ENCODE results near the gene PRRT2. TPM values are rescaled to one million over a fixed set of nuclear protein-coding genes. Genes with fewer than 3 reads are reported as not detected.
"Not testable (repeated sequence)": the region's sequence is repeated elsewhere in the genome, so short reads cannot be mapped to it uniquely, and the experiment has no call there.

Gene PRRT2
- total RNA-seq, 1 donor = 3.0 TPM

DNA sequence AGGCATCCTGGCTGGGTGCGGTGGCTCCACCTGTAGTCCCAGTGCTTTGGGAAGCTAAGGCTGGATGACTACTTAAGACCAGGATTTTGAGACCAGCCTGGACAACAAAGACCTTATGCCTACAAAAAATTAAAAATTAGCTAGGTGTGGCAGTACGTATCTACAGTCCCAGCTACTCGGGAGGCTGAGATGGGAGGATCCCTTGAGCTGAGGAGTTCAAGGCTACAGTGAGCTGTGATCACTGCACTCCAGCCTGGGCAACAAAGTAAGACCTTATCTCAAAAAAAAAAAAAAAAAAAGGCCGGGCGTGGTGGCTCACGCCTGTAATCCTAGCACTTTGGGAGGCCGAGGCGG, 14.3 kb downstream of the PRRT2 start:
- no peak for DNase-seq (ENCODE audit: low read depth)
- no peak overlapping the region for H3K4me3 ChIP-seq (ENCODE audit: low read depth, low read length)
- TF ChIP-seq CTCF (IDR thresholded peaks at IDR 0.05; ENCODE audit: insufficient read depth, low read depth, low read length) = no peak

DNA sequence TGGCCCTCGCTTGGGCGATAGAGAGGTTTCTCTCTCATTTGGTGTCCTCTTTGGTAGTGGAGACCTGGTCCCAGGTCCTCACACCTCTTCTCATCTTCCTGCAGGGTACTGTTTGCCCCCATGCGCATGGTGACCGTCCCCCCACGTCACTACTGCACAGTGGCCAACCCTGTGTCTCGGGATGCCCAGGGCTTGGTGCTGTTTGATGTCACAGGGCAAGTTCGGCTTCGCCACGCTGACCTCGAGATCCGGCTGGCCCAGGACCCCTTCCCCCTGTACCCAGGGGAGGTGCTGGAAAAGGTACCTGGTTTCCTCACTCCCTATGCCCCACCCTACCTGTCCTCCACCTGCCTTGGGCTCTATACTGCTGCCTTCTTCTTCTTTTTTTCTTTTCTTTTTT, 18.8 kb downstream of the PRRT2 start:
- no peak for TF ChIP-seq CTCF (IDR thresholded peaks at IDR 0.05; ENCODE audit: insufficient read depth, low read depth, low read length)
- H3K4me3 ChIP-seq (ENCODE audit: low read depth, low read length) = no peak overlapping the region
- no peak for DNase-seq (ENCODE audit: low read depth)

DNA sequence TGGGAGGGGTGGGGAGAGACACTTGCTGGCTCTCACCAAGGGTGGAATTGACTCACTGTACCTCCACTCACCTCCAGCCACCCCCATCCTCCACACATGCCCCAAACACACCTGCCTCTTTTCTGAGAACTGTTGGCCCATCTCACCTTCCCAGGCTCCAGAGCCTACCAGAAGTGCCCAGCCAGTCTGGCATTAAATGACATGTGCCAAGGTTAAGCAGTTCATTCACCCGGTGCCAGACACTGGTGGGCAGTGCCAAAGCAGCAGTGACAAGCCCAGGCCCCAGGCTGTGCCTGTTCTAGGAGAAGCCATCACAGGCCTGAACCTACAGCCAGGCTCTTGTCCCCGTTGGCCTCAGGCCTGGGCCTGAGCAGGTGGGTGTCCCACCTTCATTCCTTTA, 19.5 kb downstream of the PRRT2 start:
- no peak for TF ChIP-seq CTCF (IDR thresholded peaks at IDR 0.05; ENCODE audit: insufficient read depth, low read depth, low read length)
- H3K4me3 ChIP-seq (ENCODE audit: low read depth, low read length) = no peak overlapping the region
- no peak for DNase-seq (ENCODE audit: low read depth)

DNA sequence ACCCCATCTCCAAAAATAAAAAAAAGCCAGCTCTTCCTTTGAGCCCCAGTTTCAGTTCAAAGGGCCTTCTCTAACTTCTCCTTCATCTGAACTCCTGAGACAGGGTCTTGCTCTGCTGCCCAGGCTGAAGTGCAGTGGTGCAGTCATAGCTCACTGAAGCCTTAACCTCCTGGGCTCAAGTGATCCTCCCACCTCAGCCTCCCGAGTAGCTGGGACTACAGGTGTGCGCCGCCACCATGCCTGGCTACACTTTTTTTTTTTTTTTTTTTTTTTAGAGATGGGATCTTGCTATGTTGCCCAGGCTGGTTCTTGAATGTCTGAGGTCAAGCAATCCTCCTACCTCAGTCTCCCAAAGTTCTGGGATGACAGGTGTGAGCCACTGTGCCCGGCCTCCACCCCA, 21.2 kb downstream of the PRRT2 start:
- H3K4me3 ChIP-seq (ENCODE audit: low read depth, low read length); DNase-seq (ENCODE audit: low read depth): not testable (repeated sequence)

DNA sequence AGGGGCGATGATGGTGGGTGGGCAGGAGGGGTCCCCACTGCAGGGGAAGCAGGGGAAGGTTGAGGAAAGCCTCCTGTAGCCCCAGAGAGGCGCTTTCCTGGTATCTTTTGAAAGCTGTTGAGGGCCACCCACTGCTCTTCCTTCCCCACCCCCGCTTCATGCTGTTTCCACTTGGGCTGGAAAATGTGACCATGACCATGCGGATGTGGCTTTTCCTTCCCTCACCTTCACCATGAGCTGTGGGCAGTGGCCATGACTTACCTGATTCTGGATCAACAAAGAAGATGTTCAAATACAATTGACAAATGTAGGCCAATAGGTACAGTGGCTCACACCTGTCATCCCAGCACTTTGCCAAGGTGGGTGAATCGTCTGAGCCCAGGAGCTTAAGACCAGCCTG, 22.1 kb downstream of the PRRT2 start:
- no peak for DNase-seq (ENCODE audit: low read depth)
- no peak for TF ChIP-seq CTCF (IDR thresholded peaks at IDR 0.05; ENCODE audit: insufficient read depth, low read depth, low read length)
- H3K4me3 ChIP-seq (ENCODE audit: low read depth, low read length) = no peak overlapping the region

- H3K4me3 ChIP-seq (ENCODE audit: low read depth, low read length) = no peak overlapping the region
- TF ChIP-seq CTCF (IDR thresholded peaks at IDR 0.05; ENCODE audit: insufficient read depth, low read depth, low read length) = no peak
- DNase-seq (ENCODE audit: low read depth) = no peak
Observed at GRCh38 chr16:29835926-29836325, 23.9 kb downstream of the PRRT2 start.

DNA sequence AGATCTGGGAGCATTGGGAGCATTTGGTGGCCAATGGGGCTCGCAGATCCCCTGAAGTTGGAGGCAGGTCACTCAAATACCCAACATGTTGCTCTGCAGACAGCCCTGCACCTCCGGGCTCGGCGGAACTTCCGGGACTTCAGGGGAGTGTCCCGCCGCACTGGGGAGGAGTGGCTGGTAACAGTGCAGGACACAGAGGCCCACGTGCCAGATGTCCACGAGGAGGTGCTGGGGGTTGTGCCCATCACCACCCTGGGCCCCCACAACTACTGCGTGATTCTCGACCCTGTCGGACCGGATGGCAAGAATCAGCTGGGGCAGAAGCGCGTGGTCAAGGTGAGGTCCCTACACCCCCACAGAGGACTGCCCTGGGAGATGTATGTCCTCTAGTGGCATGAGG, 24.6 kb downstream of the PRRT2 start:
- no peak overlapping the region for H3K4me3 ChIP-seq (ENCODE audit: low read depth, low read length)
- no peak for DNase-seq (ENCODE audit: low read depth)
- no peak for TF ChIP-seq CTCF (IDR thresholded peaks at IDR 0.05; ENCODE audit: insufficient read depth, low read depth, low read length)

- no peak overlapping the region for H3K4me3 ChIP-seq (ENCODE audit: low read depth, low read length)
- TF ChIP-seq CTCF (IDR thresholded peaks at IDR 0.05; ENCODE audit: insufficient read depth, low read depth, low read length) = no peak
- no peak for DNase-seq (ENCODE audit: low read depth)
Observed at GRCh38 chr16:29837841-29838240, 25.8 kb downstream of the PRRT2 start.

Measured in fibroblast of villous mesenchyme (primary cell).